Measurements from ENCODE around the gene ESPL1. TPM values are rescaled to one million over a fixed set of nuclear protein-coding genes. Genes with fewer than 3 reads are reported as not detected.

Gene ESPL1
- total and polyA plus RNA-seq, 2 of the 13 experiments (the other 11 are each of a cell fraction or from before 2014, with no cell fraction given) = 5.8 to 11.5 TPM

- TF ChIP-seq PHF20 (CRISPR knock-in tag; IDR thresholded peaks at IDR 0.05) (no peak), ZNF841 (CRISPR knock-in tag; IDR thresholded peaks at IDR 0.05; ENCODE audit: borderline replicate concordance) (no peak), AHDC1 (CRISPR knock-in tag; IDR thresholded peaks at IDR 0.05; ENCODE audit: borderline replicate concordance) (no peak), ZNF780A (CRISPR knock-in tag; IDR thresholded peaks at IDR 0.05) (no peak), POGK (CRISPR knock-in tag; conservative IDR thresholded peaks at IDR 0.05) (no peak), ARNTL (CRISPR knock-in tag; IDR thresholded peaks at IDR 0.05) (no peak), CENPBD1 (CRISPR knock-in tag; IDR thresholded peaks at IDR 0.05; ENCODE audit: borderline replicate concordance, low read depth) (no peak), IRF2 (CRISPR knock-in tag; IDR thresholded peaks at IDR 0.05) (no peak)
Observed at GRCh38 chr12:53241623-53242412, 26.3 kb upstream of the ESPL1 start.

More at GRCh38 chr12:53241623-53242412, 26.3 kb upstream of the ESPL1 start:
- H2AFZ ChIP-seq (ENCODE audit: low read length) = no peak overlapping the region
- no peaks in the 10 kb centered on the region for H3K36me3 ChIP-seq (replicated peaks in 1 of 2; ENCODE audit: control insufficient read depth in 1 of 2, insufficient read depth in 2 of 2, low read length in 2 of 2)
- no peak overlapping the region for H3K27ac ChIP-seq (ENCODE audit: extremely low read length, insufficient read depth, low read length)
- no peak overlapping the region for H3K4me2 ChIP-seq (ENCODE audit: low read depth, low read length)
- FAIRE-seq = no peak
- no peak overlapping the region for H3K4me3 ChIP-seq (replicated peaks in 1 of 3; ENCODE audit: insufficient read depth in 1 of 3, low read depth in 2 of 3, low read length in 3 of 3)
- H3K27me3 ChIP-seq (ENCODE audit: control insufficient read depth in 1 of 2, insufficient read depth in 2 of 2, low read length in 2 of 2) = peaks cover 6 to 31% of the 10 kb centered on the region in 2 experiments; a peak in 3 of 5 replicates
- H3K4me1 ChIP-seq (ENCODE audit: insufficient read depth, low read length) = peaks cover 27% of the 10 kb centered on the region; the same call in 1 of the 2 replicates
- H3K79me2 ChIP-seq (ENCODE audit: insufficient read depth, low read length) = no peaks in the 10 kb centered on the region
- no TSS peak for BruUV-seq (replicated peaks)
- peak; percentile 68 for ATAC-seq
- ChIA-PET POLR2A (interaction anchor here (0.6 to 1.6 kb wide), 3 partner anchors 10 to 61 kb away, joined by 3 to 9 read pairs (median 3); partner anchors contain the start of genes CSAD, ESPL1 and ZNF740), CTCF (ENCODE audit: low intra/inter-chr PET ratio, low total read pairs) (no interaction called here)
- H3K9ac ChIP-seq (ENCODE audit: insufficient read depth, low read depth, low read length) = no peak overlapping the region
- in situ Hi-C loops (cut with HindIII; ENCODE audit: extremely low pct_ligation_motif_present, low pct_unique_long_range_greater_than_20kb) (no loop called here), intact Hi-C loops (cut with micrococcal nuclease; ENCODE audit: unreplicated experiment) (no loop called here)
- no peaks in the 10 kb centered on the region for H4K20me1 ChIP-seq (ENCODE audit: insufficient read depth, low read length)
- DNase-seq (ENCODE audit: low spot score) = no peak
- no peaks in the 10 kb centered on the region for H3K9me3 ChIP-seq (ENCODE audit: low read length)
- WGBS (ENCODE audit: low lambda C conversion rate) = 17% methylated on average over 7 of the region's 11 CpGs

Measured in HepG2 (cell line).